Endodermal cell (in vitro differentiated cells): ENCODE results near the gene WWP2. TPM values are rescaled to one million over a fixed set of nuclear protein-coding genes. Genes with fewer than 3 reads are reported as not detected.

Experiments
- DNase-seq: peaks from one replicate; pipeline ENCODE4 v3.0.0-alpha.2; 2017
- H3K27ac ChIP-seq: 2 replicates; pipeline ENCODE4 v1.5.1; 2013; ENCODE audit warnings: mild to moderate bottlenecking, low read depth, low read length, moderate library complexity
- H3K27me3 ChIP-seq: 2 replicates; pipeline ENCODE4 v1.6.1; 2013; ENCODE audit warnings: mild to moderate bottlenecking, low read length, moderate library complexity; ENCODE audit not compliant: insufficient read depth, control insufficient read depth, poor library complexity, severe bottlenecking
- H3K36me3 ChIP-seq: 2 replicates; pipeline ENCODE4 v1.7.0; 2013; ENCODE audit warnings: mild to moderate bottlenecking, low read length, moderate library complexity; ENCODE audit not compliant: control insufficient read depth, insufficient read depth
- H3K4me1 ChIP-seq: one replicate; pipeline ENCODE4 v1.7.0; 2013; ENCODE audit warnings: low read length; ENCODE audit not compliant: control insufficient read depth, insufficient read depth
- H3K4me3 ChIP-seq: 2 replicates; pipeline ENCODE4 v1.5.1; 2013; ENCODE audit warnings: mild to moderate bottlenecking, low read length, moderate library complexity
- H3K9ac ChIP-seq: 2 replicates; pipeline ENCODE4 v1.6.1; 2013; ENCODE audit warnings: mild to moderate bottlenecking, low read length, moderate library complexity; ENCODE audit not compliant: poor library complexity, severe bottlenecking; ENCODE audit errors: extremely low read depth
- H3K9me3 ChIP-seq: 2 replicates; pipeline ENCODE4 v1.6.1; 2013; ENCODE audit warnings: mild to moderate bottlenecking, low read length, moderate library complexity; ENCODE audit not compliant: control insufficient read depth
- H3K27ac Mint-ChIP-seq: 2 replicates; pipeline ENCODE4 v1.8.0; 2020; ENCODE audit warnings: mixed read lengths
- H3K27me3 Mint-ChIP-seq: 2 replicates; pipeline ENCODE4 v1.8.0; 2021; ENCODE audit warnings: mild to moderate bottlenecking, mixed read lengths; ENCODE audit not compliant: insufficient read depth
- H3K36me3 Mint-ChIP-seq: 2 replicates; pipeline ENCODE4 v1.8.0; 2020; ENCODE audit warnings: low read depth, mixed read lengths
- H3K4me1 Mint-ChIP-seq: 2 replicates; pipeline ENCODE4 v1.8.0; 2020; ENCODE audit warnings: mixed read lengths
- H3K4me3 Mint-ChIP-seq: 2 replicates; pipeline ENCODE4 v1.8.0; 2020; ENCODE audit warnings: mild to moderate bottlenecking, moderate library complexity, mixed read lengths
- H3K9me3 Mint-ChIP-seq: 2 replicates; pipeline ENCODE4 v1.8.0; 2020; ENCODE audit warnings: mild to moderate bottlenecking, mixed read lengths
- WGBS, 2 experiments: methylation state at CpG; one replicate each; pipeline versions ENCODE4 v1.1.5 to v1.1.7; 2013; ENCODE audit warnings: missing lambda C conversion rate in 2 of 2, mixed read lengths in 1 of 2; ENCODE audit not compliant: insufficient coverage in 1 of 2, insufficient read length in 1 of 2; 5-methylcytosine and 5-hydroxymethylcytosine counted together
- total RNA-seq, 2 donors: library from RNA; stranded (reverse); fragmentation: NEBNext Ultra II Directional in 1 of 2; extraction: Animal tissue kit (Norgen Biotek cat#: 25700) in 1 of 2; gene quantifications; 2 replicates in 1 of 2; 3 replicates in 1 of 2; pipeline ENCODE4 v1.2.1, GENCODE V29; 2021
- TF ChIP-seq, protein P1 (sequence below): fragments of 200-600 bp; sonication (generic); conservative IDR thresholded peaks from 2 replicates; pipeline ENCODE4 v1.5.0; 2021; ENCODE audit warnings: antibody characterized with exemption, mild to moderate bottlenecking

WWP2 gene
- total RNA-seq, 2 donors from 2014 or later = 42.3 to 50.0 TPM

DNA sequence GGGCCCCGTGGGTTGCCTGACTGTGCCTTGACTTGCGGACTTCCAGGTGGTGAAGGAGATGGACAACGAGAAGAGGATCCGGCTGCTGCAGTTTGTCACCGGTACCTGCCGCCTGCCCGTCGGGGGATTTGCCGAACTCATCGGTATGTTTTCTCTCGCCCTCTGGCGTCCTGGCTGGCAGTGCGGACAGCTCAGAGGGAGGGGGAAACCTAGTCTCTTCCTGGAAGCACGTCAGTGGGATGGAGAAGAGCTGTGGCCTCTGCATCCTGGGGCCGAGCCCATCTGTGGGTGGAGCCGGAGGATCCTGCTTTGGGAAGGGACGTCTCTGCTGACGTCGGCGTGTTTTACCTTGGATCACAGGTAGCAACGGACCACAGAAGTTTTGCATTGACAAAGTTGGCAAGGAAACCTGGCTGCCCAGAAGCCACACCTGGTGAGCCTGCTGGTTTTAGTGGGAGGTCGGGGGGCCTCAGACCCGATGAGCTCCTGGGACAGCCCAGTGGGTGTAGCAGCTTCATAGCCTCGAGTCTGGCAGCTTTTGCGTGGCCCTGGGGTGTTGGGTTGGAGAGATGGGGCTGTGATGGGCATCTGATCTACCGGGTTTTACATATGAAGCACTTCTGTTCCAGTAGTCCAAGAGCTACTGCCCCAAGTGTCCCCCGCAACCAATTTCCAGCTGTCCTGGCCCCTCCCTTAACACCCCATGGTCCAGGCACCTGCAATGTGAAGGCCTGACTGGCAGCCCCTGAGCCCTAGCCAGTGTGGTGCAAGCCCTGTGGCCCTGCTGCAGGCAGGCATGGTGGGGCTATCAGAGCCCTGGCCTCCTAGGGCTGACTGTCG, 177.1 kb downstream of the WWP2 start:
- TF ChIP-seq, protein P1, sequence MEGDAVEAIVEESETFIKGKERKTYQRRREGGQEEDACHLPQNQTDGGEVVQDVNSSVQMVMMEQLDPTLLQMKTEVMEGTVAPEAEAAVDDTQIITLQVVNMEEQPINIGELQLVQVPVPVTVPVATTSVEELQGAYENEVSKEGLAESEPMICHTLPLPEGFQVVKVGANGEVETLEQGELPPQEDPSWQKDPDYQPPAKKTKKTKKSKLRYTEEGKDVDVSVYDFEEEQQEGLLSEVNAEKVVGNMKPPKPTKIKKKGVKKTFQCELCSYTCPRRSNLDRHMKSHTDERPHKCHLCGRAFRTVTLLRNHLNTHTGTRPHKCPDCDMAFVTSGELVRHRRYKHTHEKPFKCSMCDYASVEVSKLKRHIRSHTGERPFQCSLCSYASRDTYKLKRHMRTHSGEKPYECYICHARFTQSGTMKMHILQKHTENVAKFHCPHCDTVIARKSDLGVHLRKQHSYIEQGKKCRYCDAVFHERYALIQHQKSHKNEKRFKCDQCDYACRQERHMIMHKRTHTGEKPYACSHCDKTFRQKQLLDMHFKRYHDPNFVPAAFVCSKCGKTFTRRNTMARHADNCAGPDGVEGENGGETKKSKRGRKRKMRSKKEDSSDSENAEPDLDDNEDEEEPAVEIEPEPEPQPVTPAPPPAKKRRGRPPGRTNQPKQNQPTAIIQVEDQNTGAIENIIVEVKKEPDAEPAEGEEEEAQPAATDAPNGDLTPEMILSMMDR = no peak
- peaks cover 21% of the 10 kb centered on the region for H3K36me3 ChIP-seq
- H3K27ac ChIP-seq = no peak overlapping the region
- no peaks in the 10 kb centered on the region for H3K9me3 Mint-ChIP-seq
- peaks cover 34% of the 10 kb centered on the region for H3K36me3 Mint-ChIP-seq
- no peaks in the 10 kb centered on the region for H3K9me3 ChIP-seq
- no peaks in the 10 kb centered on the region for H3K27me3 Mint-ChIP-seq
- H3K9ac ChIP-seq = no peak overlapping the region
- H3K27ac Mint-ChIP-seq = no peak overlapping the region
- no peaks in the 10 kb centered on the region for H3K27me3 ChIP-seq
- H3K4me3 ChIP-seq = no peak overlapping the region
- 93 to 98% methylated on average over 22 to 28 of the region's 28 CpGs for WGBS, 2 experiments
- peak; percentile 72 for DNase-seq
- no peak overlapping the region for H3K4me3 Mint-ChIP-seq
- H3K4me1 Mint-ChIP-seq = no peaks in the 10 kb centered on the region
- no peaks in the 10 kb centered on the region for H3K4me1 ChIP-seq

DNA sequence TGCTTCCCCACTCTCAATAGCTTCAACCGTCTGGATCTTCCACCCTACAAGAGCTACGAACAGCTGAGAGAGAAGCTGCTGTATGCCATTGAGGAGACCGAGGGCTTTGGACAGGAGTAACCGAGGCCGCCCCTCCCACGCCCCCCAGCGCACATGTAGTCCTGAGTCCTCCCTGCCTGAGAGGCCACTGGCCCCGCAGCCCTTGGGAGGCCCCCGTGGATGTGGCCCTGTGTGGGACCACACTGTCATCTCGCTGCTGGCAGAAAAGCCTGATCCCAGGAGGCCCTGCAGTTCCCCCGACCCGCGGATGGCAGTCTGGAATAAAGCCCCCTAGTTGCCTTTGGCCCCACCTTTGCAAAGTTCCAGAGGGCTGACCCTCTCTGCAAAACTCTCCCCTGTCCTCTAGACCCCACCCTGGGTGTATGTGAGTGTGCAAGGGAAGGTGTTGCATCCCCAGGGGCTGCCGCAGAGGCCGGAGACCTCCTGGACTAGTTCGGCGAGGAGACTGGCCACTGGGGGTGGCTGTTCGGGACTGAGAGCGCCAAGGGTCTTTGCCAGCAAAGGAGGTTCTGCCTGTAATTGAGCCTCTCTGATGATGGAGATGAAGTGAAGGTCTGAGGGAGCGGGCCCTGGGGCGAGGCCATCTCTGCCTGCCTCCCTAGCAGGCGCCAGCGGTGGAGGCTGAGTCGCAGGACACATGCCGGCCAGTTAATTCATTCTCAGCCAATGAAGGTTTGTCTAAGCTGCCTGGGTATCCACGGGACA, 177.9 kb downstream of the WWP2 start:
- H3K4me3 Mint-ChIP-seq = no peak overlapping the region
- H3K36me3 Mint-ChIP-seq = peaks cover 34% of the 10 kb centered on the region
- no peak overlapping the region for H3K9ac ChIP-seq
- no peaks in the 10 kb centered on the region for H3K27me3 ChIP-seq
- H3K9me3 Mint-ChIP-seq = no peaks in the 10 kb centered on the region
- H3K9me3 ChIP-seq = no peaks in the 10 kb centered on the region
- peaks cover 21% of the 10 kb centered on the region for H3K36me3 ChIP-seq
- no peak for DNase-seq
- TF ChIP-seq, protein P1 = no peak
- no peak overlapping the region for H3K4me3 ChIP-seq
- H3K4me1 Mint-ChIP-seq = no peaks in the 10 kb centered on the region
- H3K27me3 Mint-ChIP-seq = no peaks in the 10 kb centered on the region
- no peaks in the 10 kb centered on the region for H3K4me1 ChIP-seq
- no peak overlapping the region for H3K27ac Mint-ChIP-seq
- H3K27ac ChIP-seq = no peak overlapping the region
- 94% methylated on average over 18 to 26 of the region's 26 CpGs for WGBS, 2 experiments

DNA sequence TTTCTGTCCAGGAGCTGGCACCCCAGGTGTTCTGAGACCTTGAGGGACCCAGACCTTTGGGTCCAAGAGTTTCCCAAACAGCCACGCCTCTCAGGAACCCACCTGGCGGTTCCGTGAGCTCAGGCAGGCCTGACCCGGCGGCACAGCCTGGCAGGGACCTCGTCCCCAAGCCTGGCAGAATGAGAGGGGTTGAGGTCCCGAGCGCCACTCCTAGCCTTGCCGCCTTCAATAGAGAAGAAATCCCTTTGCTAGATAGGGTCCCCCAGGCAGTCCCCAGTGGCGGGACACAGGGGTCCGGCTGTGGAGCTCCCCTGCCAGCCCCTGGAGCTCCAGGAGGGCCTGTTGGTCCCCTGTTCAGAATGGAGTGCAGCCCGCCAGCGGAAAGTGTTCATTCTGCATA, 178.5 kb downstream of the WWP2 start:
- Histone ChIP-seq H3K27ac (peak overlapping the region; percentile 32), H3K9me3 (no peaks in the 10 kb centered on the region), H3K4me1 (no peaks in the 10 kb centered on the region), H3K4me3 (no peak overlapping the region), H3K27me3 (no peaks in the 10 kb centered on the region), H3K9ac (no peak overlapping the region), H3K36me3 (peaks cover 20% of the 10 kb centered on the region)
- Mint-ChIP-seq H3K9me3 (no peaks in the 10 kb centered on the region), H3K4me1 (no peaks in the 10 kb centered on the region), H3K4me3 (no peak overlapping the region), H3K27ac (no peak overlapping the region), H3K36me3 (peaks cover 34% of the 10 kb centered on the region), H3K27me3 (no peaks in the 10 kb centered on the region)
- 95 to 96% methylated on average over 13 of the region's 13 CpGs for WGBS, 2 experiments
- no peak for DNase-seq
- TF ChIP-seq, protein P1 = no peak
